Measurements from ENCODE around the gene SCAMP1.

Gene SCAMP1

DNA sequence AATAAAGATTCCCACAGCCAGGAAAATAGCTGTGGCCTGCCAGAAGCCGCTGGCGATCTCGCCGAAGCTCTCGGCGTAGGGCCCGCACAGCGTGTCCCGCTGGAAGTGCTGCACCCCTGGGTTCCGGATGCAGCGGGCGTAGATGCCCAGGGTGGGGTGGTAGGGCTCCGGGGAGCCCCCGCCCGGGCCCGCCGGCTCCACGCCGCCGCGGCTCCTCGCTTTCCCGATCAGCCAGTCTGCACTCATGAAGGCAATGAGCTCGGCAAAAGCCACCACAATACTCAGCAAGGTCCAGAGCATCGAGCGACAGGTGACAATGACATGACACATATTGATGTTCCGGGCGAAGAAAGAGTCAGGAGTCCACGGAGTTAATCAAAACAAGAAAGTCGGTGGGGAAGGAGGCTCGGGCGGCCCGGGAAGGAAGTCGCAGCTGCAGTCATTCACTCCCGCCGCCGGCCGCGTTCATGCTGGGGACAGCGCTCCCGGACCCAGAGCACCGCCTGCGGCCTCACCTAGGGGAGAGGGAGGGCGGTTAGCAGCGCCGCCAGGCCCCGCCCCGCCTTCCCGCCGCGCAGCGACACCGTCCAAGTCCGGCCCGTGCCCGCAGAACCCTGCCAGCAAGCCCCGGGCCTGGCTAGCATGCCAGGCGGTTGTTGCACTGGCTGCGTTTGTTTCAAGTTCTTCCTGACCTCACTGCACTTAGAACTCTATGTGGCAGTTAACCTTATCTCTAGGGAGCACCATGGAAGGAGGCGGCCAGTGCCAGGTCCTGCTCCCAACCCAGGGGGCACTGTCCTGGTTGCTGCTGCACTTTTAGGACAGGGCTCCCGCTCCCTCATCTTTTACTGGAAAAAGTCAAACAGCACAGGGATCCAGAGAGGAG lies 149.7 kb downstream of the SCAMP1 start:
- Mint-ChIP-seq H3K4me1 (peaks cover 92% of the 10 kb centered on the region), H3K36me3 (ENCODE audit: low read depth) (peaks cover 22% of the 10 kb centered on the region), H3K4me3 (peak overlapping the region; percentile 61), H3K27ac (peak overlapping the region; percentile 95), H3K9me3 (peaks cover 19% of the 10 kb centered on the region), H3K27me3 (ENCODE audit: low read depth, poor library complexity) (no peaks in the 10 kb centered on the region)
- DNase-seq: peak; percentile 70
- no peak for TF ChIP-seq CTCF (IDR thresholded peaks at IDR 0.05)

- peaks cover 34% of the 10 kb centered on the region for H3K36me3 Mint-ChIP-seq (ENCODE audit: low read depth)
- peaks cover 83% of the 10 kb centered on the region for H3K4me1 Mint-ChIP-seq
- peak overlapping the region; percentile 76 for H3K27ac Mint-ChIP-seq
- no peaks in the 10 kb centered on the region for H3K27me3 Mint-ChIP-seq (ENCODE audit: low read depth, poor library complexity)
- peak overlapping the region; percentile 12 for H3K4me3 Mint-ChIP-seq
- H3K9me3 Mint-ChIP-seq: peaks cover 29% of the 10 kb centered on the region
- no peak for DNase-seq
- TF ChIP-seq CTCF (IDR thresholded peaks at IDR 0.05): no peak
Observed at GRCh38 chr5:78511121-78511906, 150.9 kb downstream of the SCAMP1 start.

- no peaks in the 10 kb centered on the region for H3K27me3 Mint-ChIP-seq (ENCODE audit: low read depth, poor library complexity)
Observed at GRCh38 chr5:78512435-78512834, 152.0 kb downstream of the SCAMP1 start.

GRCh38 chr5:78513441-78513840 lies 153.0 kb downstream of the SCAMP1 start:
- no peak for TF ChIP-seq CTCF (IDR thresholded peaks at IDR 0.05)
- peaks cover 68% of the 10 kb centered on the region for H3K4me1 Mint-ChIP-seq
- H3K27me3 Mint-ChIP-seq (ENCODE audit: low read depth, poor library complexity): no peaks in the 10 kb centered on the region
- DNase-seq: no peak
- H3K9me3 Mint-ChIP-seq: peaks cover 42% of the 10 kb centered on the region
- peak overlapping the region; percentile 74 for H3K27ac Mint-ChIP-seq
- no peak overlapping the region for H3K4me3 Mint-ChIP-seq
- peaks cover 54% of the 10 kb centered on the region for H3K36me3 Mint-ChIP-seq (ENCODE audit: low read depth)

More at GRCh38 chr5:78512435-78512834, 152.0 kb downstream of the SCAMP1 start:
- Mint-ChIP-seq H3K36me3 (ENCODE audit: low read depth) (peaks cover 44% of the 10 kb centered on the region), H3K9me3 (peaks cover 34% of the 10 kb centered on the region), H3K4me1 (peaks cover 78% of the 10 kb centered on the region), H3K27ac (peak overlapping the region; percentile 33), H3K4me3 (no peak overlapping the region)
- no peak for TF ChIP-seq CTCF (IDR thresholded peaks at IDR 0.05)
- DNase-seq: no peak

DNA sequence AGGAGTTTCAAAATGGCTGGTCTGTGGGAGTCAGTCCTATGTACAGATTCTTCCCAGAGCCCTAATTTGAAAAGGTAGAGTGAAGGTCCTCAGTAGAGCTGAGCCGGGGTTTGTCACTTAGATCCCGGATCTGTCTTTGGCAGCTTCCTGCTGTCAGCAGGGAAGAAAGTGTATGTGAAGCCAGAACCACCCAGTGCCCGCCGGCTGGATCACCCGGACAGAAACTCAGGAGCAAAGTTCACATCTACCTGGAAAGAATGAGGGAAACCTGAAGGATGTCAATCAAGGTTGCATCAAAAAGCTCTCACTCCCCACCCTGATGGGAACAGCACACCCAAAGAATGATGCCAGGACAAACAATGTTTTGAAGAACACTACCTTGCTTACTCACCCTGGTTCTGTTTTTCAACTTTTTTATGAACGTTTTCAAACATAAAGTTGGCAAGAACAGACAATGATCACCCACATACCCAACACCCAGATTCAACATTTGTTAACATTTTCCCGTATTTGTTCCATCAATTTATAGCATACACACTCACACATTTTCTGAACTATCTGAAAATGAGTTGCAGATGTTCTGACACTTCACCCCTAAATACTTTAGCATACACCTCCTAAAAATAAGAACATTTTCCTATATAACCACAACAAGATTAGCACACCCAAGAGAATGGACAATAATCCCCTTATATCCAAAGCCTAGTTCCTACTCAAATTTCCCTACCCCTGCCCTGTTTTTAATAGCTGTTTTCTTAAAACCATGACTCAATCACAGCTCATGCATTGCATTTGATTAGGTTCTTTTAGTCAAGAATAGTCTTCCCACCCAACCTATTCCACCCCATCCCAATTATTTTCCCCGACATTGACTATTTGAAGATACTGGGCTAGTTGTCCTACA lies 154.3 kb downstream of the SCAMP1 start:
- no peak overlapping the region for H3K4me3 Mint-ChIP-seq
- TF ChIP-seq CTCF (IDR thresholded peaks at IDR 0.05): no peak
- H3K27me3 Mint-ChIP-seq (ENCODE audit: low read depth, poor library complexity): no peaks in the 10 kb centered on the region
- peaks cover 66% of the 10 kb centered on the region for H3K36me3 Mint-ChIP-seq (ENCODE audit: low read depth)
- peaks cover 45% of the 10 kb centered on the region for H3K9me3 Mint-ChIP-seq
- no peak overlapping the region for H3K27ac Mint-ChIP-seq
- no peak for DNase-seq
- peaks cover 64% of the 10 kb centered on the region for H3K4me1 Mint-ChIP-seq
